ENCODE results near the gene FREY1.
"Not testable (repeated sequence)": the region's sequence is repeated elsewhere in the genome, so short reads cannot be mapped to it uniquely, and the experiment has no call there.

FREY1 gene

DNA sequence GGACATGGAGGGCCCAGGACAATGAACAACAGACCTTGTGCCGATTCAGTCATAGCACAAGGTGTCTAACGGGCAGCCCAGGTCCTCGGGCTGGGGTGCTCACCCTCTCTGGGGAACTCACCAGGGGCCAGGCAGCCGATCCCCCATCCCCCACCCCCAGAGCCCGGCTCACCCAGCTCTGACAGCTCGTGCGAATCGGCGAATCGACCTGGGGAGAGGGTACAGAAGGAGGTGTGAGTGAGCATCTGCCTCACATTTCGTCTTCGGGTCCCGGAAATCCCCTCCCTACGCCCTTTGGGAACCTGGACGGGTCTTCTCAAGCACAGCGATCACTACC, 10.2 kb upstream of the FREY1 start:
- in situ Hi-C loops (cut with HindIII; ENCODE audit: low sequenced_read_pairs): no loop called here

GRCh38 chr11:45915446-45915845, 8.4 kb upstream of the FREY1 start:
- in situ Hi-C loops (cut with HindIII; ENCODE audit: low sequenced_read_pairs): no loop called here

DNA sequence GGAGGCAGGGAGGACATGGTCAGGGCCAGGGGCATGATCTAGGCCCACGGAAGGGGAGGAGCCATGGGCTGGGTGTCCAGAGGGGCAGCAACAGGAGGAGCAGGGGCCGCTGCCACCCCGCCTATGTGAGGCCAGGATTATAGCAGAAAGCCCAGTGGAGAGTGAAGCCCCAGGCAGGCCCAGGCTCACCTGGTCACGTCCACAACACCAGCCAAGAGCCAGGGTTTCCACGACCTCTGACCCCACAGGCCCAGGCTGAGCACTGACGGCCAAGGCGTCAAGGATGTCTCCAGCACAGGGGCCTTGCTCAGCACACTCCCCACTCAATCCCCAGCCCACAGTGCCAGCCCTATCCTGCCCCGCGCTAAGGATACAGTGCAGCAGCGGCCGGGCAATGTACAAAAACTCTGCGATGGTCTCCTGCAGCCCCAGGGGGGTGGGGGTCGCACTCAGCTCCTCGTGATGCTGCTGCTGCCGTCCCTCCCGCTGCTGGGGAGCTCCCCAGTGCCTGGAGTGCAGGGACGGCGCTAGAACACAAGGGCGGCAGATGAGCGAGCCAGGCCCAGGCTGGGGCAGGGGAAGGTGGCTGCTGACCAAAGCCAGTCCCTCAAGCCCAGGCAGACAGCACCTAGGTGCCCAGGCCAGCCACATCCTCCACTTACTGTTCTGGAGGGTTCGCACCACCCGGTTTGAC, 7.0 kb upstream of the FREY1 start:
- in situ Hi-C loops (cut with HindIII; ENCODE audit: low sequenced_read_pairs): no loop called here

- in situ Hi-C loops (cut with HindIII; ENCODE audit: low sequenced_read_pairs): no loop called here
These were observed 6.4 kb upstream of the FREY1 start for GRCh38 chr11:45913514-45913913.

- in situ Hi-C loops (cut with HindIII; ENCODE audit: low sequenced_read_pairs): no loop called here
These were observed 3.6 kb upstream of the FREY1 start for GRCh38 chr11:45910623-45911022.

DNA sequence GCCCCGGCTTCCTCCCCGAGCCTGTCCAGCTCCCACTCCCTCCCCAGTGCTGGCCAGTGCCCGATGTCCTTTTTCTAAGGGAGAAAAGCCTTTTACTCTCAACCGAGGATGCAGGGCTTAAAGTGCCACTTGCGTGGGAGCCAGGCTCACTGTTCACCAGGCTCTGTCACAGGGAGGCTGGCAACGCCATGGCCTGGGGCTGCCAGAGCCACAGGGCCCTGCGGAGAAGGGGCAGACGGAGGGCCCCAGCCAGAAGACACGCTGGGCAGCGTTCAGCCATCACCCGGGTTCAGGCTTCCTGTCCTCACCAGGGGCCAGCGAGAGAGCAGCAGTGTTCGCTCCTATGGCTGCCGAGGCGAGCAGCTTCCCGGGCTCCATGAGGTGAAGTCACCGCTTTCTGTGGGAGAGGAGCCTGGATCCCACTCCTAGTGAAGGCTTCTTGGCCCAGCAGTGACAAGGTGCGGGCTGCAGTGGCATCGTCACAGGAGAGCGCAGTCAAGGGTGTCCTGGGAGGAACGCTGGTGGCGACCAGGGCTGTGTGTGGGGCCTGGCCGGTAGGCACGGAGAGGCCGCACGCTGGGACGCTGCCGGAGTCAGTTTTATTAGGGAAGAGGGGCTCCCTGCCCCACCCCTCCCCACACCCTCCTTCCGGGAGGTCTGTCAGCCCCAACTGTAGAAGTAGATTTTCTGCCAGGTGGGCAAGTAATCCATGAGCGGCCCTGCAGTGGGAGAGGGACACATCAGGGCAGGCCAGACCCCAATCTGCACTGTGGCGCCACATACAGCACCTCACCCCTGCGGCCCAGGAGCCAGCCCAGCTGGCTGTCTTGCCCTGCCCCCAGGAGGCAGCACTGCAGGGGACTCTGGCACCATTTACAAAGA, 2.8 kb upstream of the FREY1 start:
- in situ Hi-C loops (cut with HindIII; ENCODE audit: low sequenced_read_pairs): no loop called here

- in situ Hi-C loops (cut with HindIII; ENCODE audit: low sequenced_read_pairs): no loop called here
These were observed 870 bp upstream of the FREY1 start for GRCh38 chr11:45907911-45908370.

GRCh38 chr11:45906096-45906682, 882 bp downstream of the FREY1 start:
- in situ Hi-C loops (cut with HindIII; ENCODE audit: low sequenced_read_pairs): no loop called here

DNA sequence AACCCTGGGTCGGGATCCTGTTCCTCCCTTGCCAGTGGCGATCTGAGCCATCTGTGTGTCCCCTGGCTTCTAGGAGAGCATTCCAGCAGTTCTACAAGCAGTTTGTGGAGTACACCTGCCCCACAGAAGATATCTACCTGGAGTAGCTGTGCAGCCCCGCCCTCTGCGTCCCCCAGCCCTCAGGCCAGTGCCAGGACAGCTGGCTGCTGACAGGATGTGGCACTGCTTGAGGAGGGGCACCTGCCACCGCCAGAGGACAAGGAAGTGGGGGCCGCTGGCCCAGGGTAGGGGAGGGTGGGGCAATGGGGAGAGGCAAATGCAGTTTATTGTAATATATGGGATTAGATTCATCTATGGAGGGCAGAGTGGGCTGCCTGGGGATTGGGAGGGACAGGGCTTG, 1.5 kb downstream of the FREY1 start:
- in situ Hi-C loops (cut with HindIII; ENCODE audit: low sequenced_read_pairs): not testable (repeated sequence)

DNA sequence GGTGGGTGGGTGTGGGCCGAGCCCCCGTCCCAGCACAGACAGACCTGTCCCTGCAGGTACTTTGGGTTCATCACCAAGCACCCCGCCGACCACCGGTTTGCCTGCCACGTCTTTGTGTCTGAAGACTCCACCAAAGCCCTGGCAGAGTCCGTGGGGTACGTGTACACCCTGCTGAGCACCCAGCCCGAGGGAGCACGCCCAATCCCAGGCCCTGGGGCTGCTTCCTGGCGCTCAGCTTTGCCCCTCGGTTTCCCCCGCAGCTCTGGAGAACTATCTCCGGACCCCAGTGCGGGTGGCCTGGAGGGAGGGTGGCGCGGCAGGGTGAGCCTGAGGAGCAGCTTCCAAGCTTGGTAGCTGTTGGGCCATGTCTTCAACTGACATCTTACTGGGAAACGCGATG, 2.0 kb downstream of the FREY1 start:
- in situ Hi-C loops (cut with HindIII; ENCODE audit: low sequenced_read_pairs): no loop called here

DNA sequence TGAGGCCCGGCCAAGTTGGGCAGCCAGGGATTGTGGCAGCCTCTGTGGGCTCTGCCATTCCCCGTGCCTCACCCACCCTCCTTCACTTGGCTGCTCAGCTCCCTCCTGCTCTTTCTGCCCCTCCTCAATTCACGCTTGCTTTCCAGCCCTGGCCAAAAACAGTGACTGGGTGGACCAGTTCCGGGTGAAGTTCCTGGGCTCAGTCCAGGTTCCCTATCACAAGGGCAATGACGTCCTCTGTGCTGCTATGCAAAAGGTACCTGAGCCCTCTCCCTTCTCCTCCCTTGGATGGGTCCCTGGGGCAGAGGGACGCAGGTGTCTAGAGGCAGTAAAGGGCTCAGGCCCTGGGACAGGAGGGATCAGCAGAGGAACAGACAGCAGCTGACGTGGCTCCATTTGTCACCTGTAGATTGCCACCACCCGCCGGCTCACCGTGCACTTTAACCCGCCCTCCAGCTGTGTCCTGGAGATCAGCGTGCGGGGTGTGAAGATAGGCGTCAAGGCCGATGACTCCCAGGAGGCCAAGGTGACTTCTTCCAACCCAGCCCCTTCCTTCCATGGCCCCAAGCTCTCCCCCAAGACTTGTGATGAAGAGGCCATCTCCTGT, 2.7 kb downstream of the FREY1 start:
- in situ Hi-C loops (cut with HindIII; ENCODE audit: low sequenced_read_pairs): no loop called here

DNA sequence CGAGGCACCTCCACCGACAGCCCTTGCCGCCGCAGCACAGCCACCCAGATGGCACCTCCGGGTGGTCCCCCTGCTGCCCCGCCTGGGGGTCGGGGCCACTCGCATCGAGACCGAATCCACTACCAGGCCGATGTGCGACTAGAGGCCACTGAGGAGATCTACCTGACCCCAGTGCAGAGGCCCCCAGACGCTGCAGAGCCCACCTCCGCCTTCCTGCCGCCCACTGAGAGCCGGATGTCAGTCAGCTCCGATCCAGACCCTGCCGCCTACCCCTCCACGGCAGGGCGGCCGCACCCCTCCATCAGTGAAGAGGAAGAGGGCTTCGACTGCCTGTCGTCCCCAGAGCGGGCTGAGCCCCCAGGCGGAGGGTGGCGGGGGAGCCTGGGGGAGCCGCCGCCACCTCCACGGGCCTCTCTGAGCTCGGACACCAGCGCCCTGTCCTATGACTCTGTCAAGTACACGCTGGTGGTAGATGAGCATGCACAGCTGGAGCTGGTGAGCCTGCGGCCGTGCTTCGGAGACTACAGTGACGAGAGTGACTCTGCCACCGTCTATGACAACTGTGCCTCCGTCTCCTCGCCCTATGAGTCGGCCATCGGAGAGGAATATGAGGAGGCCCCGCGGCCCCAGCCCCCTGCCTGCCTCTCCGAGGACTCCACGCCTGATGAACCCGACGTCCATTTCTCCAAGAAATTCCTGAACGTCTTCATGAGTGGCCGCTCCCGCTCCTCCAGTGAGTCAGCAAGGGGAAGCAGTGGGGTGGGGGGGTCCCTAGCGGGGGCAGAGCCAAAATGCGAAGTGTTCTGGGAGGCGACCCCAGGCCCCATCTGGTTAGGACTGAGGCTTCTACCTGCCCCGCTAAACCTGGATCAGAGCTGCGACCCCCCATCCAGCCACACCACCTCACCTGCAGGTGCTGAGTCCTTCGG, 4.4 kb downstream of the FREY1 start:
- in situ Hi-C loops (cut with HindIII; ENCODE audit: low sequenced_read_pairs): no loop called here

DNA sequence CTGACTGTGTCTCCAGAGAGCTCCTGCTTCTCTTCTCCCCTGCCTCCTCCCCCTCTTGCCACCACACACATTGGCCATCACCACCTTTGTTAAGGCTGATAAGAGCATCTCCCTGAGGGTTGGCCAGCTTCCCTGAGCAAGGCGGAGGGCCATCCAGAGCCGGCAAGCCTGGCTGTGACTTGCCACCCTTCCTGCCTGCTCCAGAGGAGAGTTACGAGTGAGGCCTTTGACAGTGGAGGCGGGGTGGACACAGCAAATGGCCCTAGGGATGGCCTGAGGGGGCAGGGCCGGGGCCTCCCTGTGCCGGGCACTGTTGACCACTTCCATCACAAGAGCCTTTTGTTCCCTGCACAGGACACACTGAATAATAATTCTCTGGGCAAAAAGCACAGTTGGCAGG, 5.4 kb downstream of the FREY1 start:
- in situ Hi-C loops (cut with HindIII; ENCODE audit: low sequenced_read_pairs): no loop called here

DNA sequence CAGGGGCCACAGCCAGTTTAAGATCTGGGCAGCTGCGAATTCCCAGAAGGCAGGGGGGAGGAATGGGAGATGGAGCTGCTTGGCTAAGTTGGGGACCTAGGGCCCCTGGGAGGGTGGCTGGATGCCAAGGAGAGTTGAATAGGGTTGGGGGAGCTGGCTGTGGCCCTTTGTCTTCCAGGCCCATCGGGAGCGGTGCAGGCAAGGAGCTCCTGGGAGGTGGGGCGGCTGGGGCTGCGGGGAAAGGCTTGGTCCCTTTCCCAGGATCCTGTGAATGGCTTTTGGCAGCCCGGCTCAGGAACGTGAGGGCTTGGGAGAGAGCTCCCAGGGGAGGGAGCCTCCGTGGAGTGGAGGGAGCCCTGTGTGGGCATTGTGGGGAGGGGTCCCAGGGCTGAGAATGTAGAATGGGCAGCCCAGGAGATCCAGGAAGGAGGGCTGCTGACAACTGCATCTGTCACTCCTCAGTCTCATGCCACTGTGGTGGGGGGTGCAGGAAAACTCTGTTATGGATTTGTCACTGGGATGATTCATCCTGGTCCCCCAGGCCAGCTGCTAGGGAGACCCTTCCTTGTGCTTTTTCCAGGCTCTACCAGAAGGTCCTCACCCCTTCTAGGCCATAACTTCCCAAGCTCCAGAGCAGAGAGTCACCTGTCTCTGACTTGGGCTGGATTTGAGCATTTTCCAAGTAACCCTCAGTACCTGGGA, 6.0 kb downstream of the FREY1 start:
- in situ Hi-C loops (cut with HindIII; ENCODE audit: low sequenced_read_pairs): no loop called here

DNA sequence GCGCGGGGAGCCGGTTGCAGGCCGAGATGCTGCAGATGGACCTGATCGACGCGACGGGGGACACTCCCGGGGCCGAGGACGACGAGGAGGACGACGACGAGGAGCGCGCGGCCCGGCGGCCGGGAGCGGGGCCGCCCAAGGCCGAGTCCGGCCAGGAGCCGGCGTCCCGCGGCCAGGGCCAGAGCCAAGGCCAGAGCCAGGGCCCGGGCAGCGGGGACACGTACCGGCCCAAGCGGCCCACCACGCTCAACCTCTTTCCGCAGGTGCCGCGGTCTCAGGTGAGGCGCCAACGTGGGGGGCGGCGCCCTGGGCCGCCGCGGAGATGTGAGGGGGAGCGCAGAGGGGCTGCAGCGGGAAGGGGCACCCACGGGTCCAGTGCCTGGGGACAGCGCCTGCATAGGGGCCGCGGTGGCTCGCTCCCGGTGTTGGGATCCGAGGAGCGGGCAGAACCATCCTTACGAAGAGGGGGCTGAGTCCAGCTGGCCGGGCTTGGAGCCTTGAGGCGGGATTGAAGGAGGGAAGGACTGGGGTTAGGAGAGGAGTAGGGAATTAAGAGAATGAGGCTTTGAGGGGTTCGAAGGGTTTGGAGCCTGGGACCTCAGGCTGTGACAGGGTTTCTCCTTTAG, 6.8 kb downstream of the FREY1 start:
- in situ Hi-C loops (cut with HindIII; ENCODE audit: low sequenced_read_pairs): not testable (repeated sequence)

DNA sequence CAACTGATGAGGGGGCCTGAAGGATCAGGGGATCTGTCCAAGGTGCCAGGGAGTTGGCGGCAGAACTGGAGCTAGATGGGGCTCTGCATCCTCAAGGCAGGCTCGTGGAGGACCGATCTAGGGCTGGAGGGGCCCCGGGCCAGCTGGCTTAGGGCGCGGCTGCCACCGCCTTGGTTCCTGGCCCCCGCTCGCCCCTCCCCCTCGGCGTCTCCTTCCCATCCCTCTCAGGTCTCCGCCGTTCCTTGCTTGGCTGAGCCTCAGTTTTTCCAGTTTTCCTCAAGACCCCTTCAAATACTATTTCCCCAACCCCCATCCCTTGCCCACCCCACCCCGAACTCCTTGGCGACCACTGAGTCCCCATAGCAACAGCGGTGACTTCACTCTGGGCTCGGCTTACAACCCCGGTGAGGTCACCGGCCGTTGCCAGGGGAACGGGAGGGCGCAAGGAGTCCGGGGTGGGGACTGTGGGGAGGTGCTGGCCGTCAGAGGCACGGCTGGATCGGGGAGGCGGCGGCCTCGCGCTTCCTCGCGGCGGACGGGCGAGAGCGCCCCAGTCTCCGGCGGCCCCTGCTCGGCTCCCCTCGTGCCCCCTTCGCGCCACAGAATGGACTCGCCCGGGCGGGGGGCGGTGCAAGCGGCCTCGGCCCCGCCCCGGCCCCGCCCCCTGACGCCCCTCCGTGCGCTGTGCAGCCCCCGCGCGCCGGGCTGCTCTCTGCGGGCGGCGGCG, 7.5 kb downstream of the FREY1 start:
- in situ Hi-C loops (cut with HindIII; ENCODE audit: low sequenced_read_pairs): no loop called here

- in situ Hi-C loops (cut with HindIII; ENCODE audit: low sequenced_read_pairs): no loop called here
These were observed 8.0 kb downstream of the FREY1 start for GRCh38 chr11:45899086-45899447.

DNA sequence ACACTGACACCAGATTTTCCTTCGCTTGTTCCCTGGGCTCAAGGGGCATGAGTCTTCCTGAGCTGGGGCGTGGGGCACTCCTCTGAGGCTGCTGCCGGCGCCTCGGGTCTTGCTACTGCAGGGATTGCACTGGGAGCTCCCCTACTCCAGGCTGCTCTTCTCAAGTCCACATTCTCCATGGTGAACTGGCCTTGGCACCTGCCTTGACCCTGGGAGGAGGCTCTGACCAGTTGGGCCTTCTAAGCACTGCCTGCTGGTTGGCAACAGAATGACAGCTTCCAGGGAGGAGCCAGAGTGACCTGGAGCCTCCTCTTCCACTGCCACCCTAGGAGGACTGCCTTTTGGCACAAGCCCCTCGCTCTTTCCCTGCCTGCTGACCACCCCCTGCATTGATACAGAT, 9.5 kb downstream of the FREY1 start:
- in situ Hi-C loops (cut with HindIII; ENCODE audit: low sequenced_read_pairs): no loop called here

GRCh38 chr11:45896422-45896984, 10.6 kb downstream of the FREY1 start:
- in situ Hi-C loops (cut with HindIII; ENCODE audit: low sequenced_read_pairs): no loop called here

Measured in endothelial cell of hepatic sinusoid (primary cell).